Measurements from ENCODE around the gene SECTM1. TPM values are rescaled to one million over a fixed set of nuclear protein-coding genes. Genes with fewer than 3 reads are reported as not detected.
A peak's percentile ranks its signal among the peaks of the same experiment; 100 is the strongest.

The SECTM1 gene
- total and polyA plus RNA-seq, 2 experiments from 2014 or later: 0.21 to 1.3 TPM

GRCh38 chr17:82357394-82357793 lies 23.8 kb upstream of the SECTM1 start:
- H3K4me1 Mint-ChIP-seq: peaks cover 12% of the 10 kb centered on the region
- Histone ChIP-seq H3K9me2 (ENCODE audit: insufficient read depth) (no peaks in the 10 kb centered on the region), H3K36me3 (ENCODE audit: insufficient read depth) (no peaks in the 10 kb centered on the region), H4K20me1 (replicated peaks; ENCODE audit: insufficient read depth) (no peaks in the 10 kb centered on the region), H2AFZ (no peak overlapping the region), H3K4me3 (no peak overlapping the region), H3K79me2 (replicated peaks; ENCODE audit: insufficient read depth) (no peaks in the 10 kb centered on the region), H3F3A (replicated peaks; ENCODE audit: low read depth) (no peaks in the 10 kb centered on the region), H3K4me2 (no peak overlapping the region), H3K27me3 (ENCODE audit: insufficient read depth) (no peaks in the 10 kb centered on the region), H3K27ac (ENCODE audit: low read depth) (no peak overlapping the region), H3K4me1 (ENCODE audit: insufficient read depth) (no peaks in the 10 kb centered on the region)
- H3K9me3 Mint-ChIP-seq: no peaks in the 10 kb centered on the region
- H3K27ac Mint-ChIP-seq: no peak overlapping the region
- TF ChIP-seq JUNB (IDR thresholded peaks at IDR 0.05; ENCODE audit: unreplicated experiment) (no peak), CREB1 (CRISPR knock-in tag; IDR thresholded peaks at IDR 0.05; ENCODE audit: low read depth) (no peak), EZH2 (IDR thresholded peaks at IDR 0.05; ENCODE audit: low read depth, unreplicated experiment) (no peak), CTCF (conservative IDR thresholded peaks at IDR 0.05; ENCODE audit: low read depth in 2 of 2) (no peak), REST (IDR thresholded peaks at IDR 0.05; ENCODE audit: unreplicated experiment) (no peak)
- peaks cover 17% of the 10 kb centered on the region for H3K27me3 Mint-ChIP-seq (ENCODE audit: insufficient read depth, low read depth, poor library complexity)
- no peaks in the 10 kb centered on the region for H3K36me3 Mint-ChIP-seq (ENCODE audit: low read depth)
- DNase-seq (ENCODE audit: low spot score): no peak
- ATAC-seq: peak; percentile 20
- no peak overlapping the region for H3K4me3 Mint-ChIP-seq

- Histone ChIP-seq H3K4me1 (ENCODE audit: insufficient read depth) (no peaks in the 10 kb centered on the region), H3K27me3 (ENCODE audit: insufficient read depth) (no peaks in the 10 kb centered on the region), H3K4me2 (no peak overlapping the region; the same call in 1 of the 2 replicates), H3K27ac (ENCODE audit: low read depth) (no peak overlapping the region), H3K79me2 (replicated peaks; ENCODE audit: insufficient read depth) (no peaks in the 10 kb centered on the region), H4K20me1 (replicated peaks; ENCODE audit: insufficient read depth) (no peaks in the 10 kb centered on the region), H3K4me3 (no peak overlapping the region), H3F3A (replicated peaks; ENCODE audit: low read depth) (no peaks in the 10 kb centered on the region), H3K9me2 (ENCODE audit: insufficient read depth) (no peaks in the 10 kb centered on the region), H2AFZ (no peak overlapping the region), H3K36me3 (ENCODE audit: insufficient read depth) (no peaks in the 10 kb centered on the region)
- Mint-ChIP-seq H3K4me1 (peaks cover 12% of the 10 kb centered on the region), H3K4me3 (no peak overlapping the region), H3K36me3 (ENCODE audit: low read depth) (no peaks in the 10 kb centered on the region), H3K9me3 (no peaks in the 10 kb centered on the region), H3K27me3 (ENCODE audit: insufficient read depth, low read depth, poor library complexity) (peaks cover 18% of the 10 kb centered on the region), H3K27ac (no peak overlapping the region)
- ATAC-seq: peak; percentile 91
- peak; percentile 69 for DNase-seq (ENCODE audit: low spot score)
- TF ChIP-seq POLR2AphosphoS5 (IDR thresholded peaks at IDR 0.05; ENCODE audit: low read depth) (no peak), ETS1 (IDR thresholded peaks at IDR 0.05) (no peak), REST (IDR thresholded peaks at IDR 0.05; ENCODE audit: unreplicated experiment) (no peak), STAT1 (IDR thresholded peaks at IDR 0.05; ENCODE audit: unreplicated experiment) (no peak), CTCF (conservative IDR thresholded peaks at IDR 0.05; ENCODE audit: low read depth in 2 of 2) (no peak), CREB1 (CRISPR knock-in tag; IDR thresholded peaks at IDR 0.05; ENCODE audit: low read depth) (no peak)
Observed at GRCh38 chr17:82356845-82357355, 23.3 kb upstream of the SECTM1 start.
